GM12878 (cell line): ENCODE measurements around the gene MTR. TPM values are rescaled to one million over a fixed set of nuclear protein-coding genes. Genes with fewer than 3 reads are reported as not detected.

ENCODE experiments used
- ATAC-seq: fragments of 200-7000 bp; cut with Tn5 transposase; 3 replicates; pipeline ENCODE4 v1.9.1; 2020; ENCODE audit warnings: mild to moderate bottlenecking, moderate library complexity
- BruUV-seq: library from RNA; stranded (reverse); fragments of 400-500 nt; replicated peaks from 2 replicates; lab custom pipeline; 2021; lab: Mats Ljungman, UMichigan
- CTCF ChIA-PET: fragments of 300-600 bp; sonication (Branson Sonifier 250); formaldehyde crosslinking; extraction: SDS; loops from one replicate; lab custom pipeline; 2021; ENCODE audit warnings: inconsistent platforms; lab: Yijun Ruan, JAX
- POLR2A ChIA-PET: fragments of 350-600 bp; formaldehyde crosslinking; extraction: SDS; loops from one replicate; lab custom pipeline; 2021; ENCODE audit warnings: inconsistent platforms; lab: Charles Lee
- RAD21 ChIA-PET: fragments of 300-600 bp; sonication (Branson Sonifier 250); formaldehyde crosslinking; loops from one replicate; lab custom pipeline; 2023; ENCODE audit warnings: antibody characterized with exemption; ENCODE audit not compliant: unreplicated experiment; lab: Charles Lee
- SMC1A ChIA-PET: fragments of 300-600 bp; sonication (Branson Sonifier 250); formaldehyde crosslinking; loops from one replicate; lab custom pipeline; 2023; ENCODE audit not compliant: unreplicated experiment, uncharacterized antibody; lab: Charles Lee
- DNase-seq: peaks from one replicate; pipeline ENCODE4 v3.0.0-alpha.2; 2011; ENCODE audit warnings: low read depth, low spot score
- FAIRE-seq: peaks from 3 replicates; lab custom pipeline; 2011; peaks lifted over from hg19 to GRCh38; lab: Jason Lieb, UNC
- H2AFZ ChIP-seq: 2 replicates; pipeline ENCODE4 v1.6.0; 2011; ENCODE audit warnings: low read depth, low read length, control low read depth; ENCODE audit not compliant: control insufficient read depth
- H3K27ac ChIP-seq: 2 replicates; pipeline ENCODE4 v1.5.1; 2011; ENCODE audit warnings: control low read depth; ENCODE audit not compliant: control insufficient read depth, insufficient read depth
- H3K27me3 ChIP-seq, 2 experiments: replicated peaks in 1 of 2; 2 replicates each; pipeline versions ENCODE4 v1.6.0 to v1.6.1; 2011; ENCODE audit warnings: low read length in 1 of 2; ENCODE audit not compliant: control insufficient read depth in 2 of 2, insufficient read depth in 2 of 2
- H3K36me3 ChIP-seq, 2 experiments: 2 replicates each; pipeline ENCODE4 v1.5.1; 2011; ENCODE audit warnings: low read length in 1 of 2; ENCODE audit not compliant: control insufficient read depth in 2 of 2, insufficient read depth in 2 of 2
- H3K4me1 ChIP-seq: 2 replicates; pipeline ENCODE4 v1.6.1; 2011; ENCODE audit warnings: mild to moderate bottlenecking, low read length, moderate library complexity, mixed read lengths; ENCODE audit not compliant: control insufficient read depth, insufficient read depth
- H3K4me2 ChIP-seq: 2 replicates; pipeline ENCODE4 v1.6.0; 2011; ENCODE audit warnings: control low read depth; ENCODE audit not compliant: control insufficient read depth, insufficient read depth
- H3K4me3 ChIP-seq: fragments of 200-600 bp; sonication (generic); 2 replicates; pipeline ENCODE4 v1.5.1; 2016
- H3K79me2 ChIP-seq: 2 replicates; pipeline ENCODE4 v1.6.0; 2011; ENCODE audit warnings: low read length; ENCODE audit not compliant: control insufficient read depth, insufficient read depth
- H3K9ac ChIP-seq: 2 replicates; pipeline ENCODE4 v1.8.0; 2011; ENCODE audit warnings: low read length, control low read depth, mixed read lengths; ENCODE audit not compliant: control insufficient read depth, insufficient read depth
- H3K9me3 ChIP-seq: replicated peaks from 3 replicates; pipeline ENCODE4 v1.5.1; 2011; ENCODE audit warnings: mild to moderate bottlenecking, low read length; ENCODE audit not compliant: control insufficient read depth, insufficient read depth
- H4K20me1 ChIP-seq: 2 replicates; pipeline ENCODE4 v1.6.0; 2011; ENCODE audit not compliant: control insufficient read depth, insufficient read depth
- EZH2 ChIP-seq: IDR thresholded peaks from 2 replicates; pipeline ENCODE4 v1.6.1; 2012; ENCODE audit warnings: low read depth, mild to moderate bottlenecking, control low read depth, inconsistent platforms, low read length, borderline replicate concordance; ENCODE audit not compliant: control insufficient read depth
- FOS ChIP-seq: IDR thresholded peaks from 3 replicates; pipeline ENCODE4 v1.6.1; 2011; ENCODE audit warnings: borderline replicate concordance; ENCODE audit not compliant: insufficient read length; ENCODE audit errors: extremely low read depth
- IKZF1 ChIP-seq: fragments of 450-650 bp; conservative IDR thresholded peaks from 2 replicates; pipeline ENCODE4 v1.6.1; 2017; ENCODE audit warnings: antibody characterized with exemption, mild to moderate bottlenecking
- KLF5 ChIP-seq: fragments of 450-650 bp; IDR thresholded peaks from 2 replicates; pipeline ENCODE4 v1.6.1; 2014; ENCODE audit warnings: mild to moderate bottlenecking; ENCODE audit not compliant: partially characterized antibody
- RFX5 ChIP-seq: IDR thresholded peaks from 2 replicates; pipeline ENCODE4 v1.6.1; 2011; ENCODE audit warnings: low read depth, low read length, improper control_type of control experiment
- in situ Hi-C: fragments of 300-500 bp; cut with MboI; formaldehyde crosslinking; loops from 9 replicates; pipeline ENCODE4 v1.14.3; 2018; ENCODE audit warnings: mixed read lengths
- intact Hi-C: fragments of 100-400 bp; cut with micrococcal nuclease; formaldehyde crosslinking; loops from one replicate; pipeline ENCODE4 v1.14.2; 2022; ENCODE audit not compliant: unreplicated experiment
- polyA plus RNA-seq, 11 experiments: library from polyadenylated mRNA; depleted of rRNA in 4 of 11; unstranded in 6 of 11; stranded (reverse) in 5 of 11; fragments of >200 nt; fragmentation: Nextera tagmentation in 4 of 11; fragmentation: Illumina TruSeq in 1 of 11; extraction: Ambion mirVana in 4 of 11; extraction: Trizol in 1 of 11; gene quantifications; 1 replicate in 1 of 11; 2 replicates in 10 of 11; pipeline versions ENCODE4 v1.2.1 to v1.2.3, GENCODE V29; 2011 to 2016; ENCODE audit warnings: inconsistent platforms in 2 of 11, missing spikeins in 2 of 11, low read depth in 1 of 11
- total RNA-seq, 4 experiments: library from RNA; depleted of rRNA in 3 of 4; stranded (reverse); fragments of >200 nt in 3 of 4; fragmentation: Illumina TruSeq in 1 of 4; extraction: Trizol in 1 of 4; gene quantifications; 2 replicates each; pipeline versions ENCODE4 v1.2.1 to v1.2.3, GENCODE V29; 2013 to 2021
- TF ChIP-seq, protein P1 (sequence below): fragments of 450-650 bp; IDR thresholded peaks from 2 replicates; pipeline ENCODE4 v1.6.1; 2017; ENCODE audit warnings: antibody characterized with exemption, mild to moderate bottlenecking, moderate library complexity
- TF ChIP-seq, protein P2 (sequence below): fragments of 450-650 bp; IDR thresholded peaks from 2 replicates; pipeline ENCODE4 v1.6.1; 2018; ENCODE audit warnings: mild to moderate bottlenecking, low read depth, moderate library complexity; ENCODE audit not compliant: partially characterized antibody

The MTR gene
- total and polyA plus RNA-seq, 10 of the 15 experiments (the other 5 are each of a cell fraction or from before 2014, with no cell fraction given): 2.4 to 38.7 (median 16.5) TPM

DNA sequence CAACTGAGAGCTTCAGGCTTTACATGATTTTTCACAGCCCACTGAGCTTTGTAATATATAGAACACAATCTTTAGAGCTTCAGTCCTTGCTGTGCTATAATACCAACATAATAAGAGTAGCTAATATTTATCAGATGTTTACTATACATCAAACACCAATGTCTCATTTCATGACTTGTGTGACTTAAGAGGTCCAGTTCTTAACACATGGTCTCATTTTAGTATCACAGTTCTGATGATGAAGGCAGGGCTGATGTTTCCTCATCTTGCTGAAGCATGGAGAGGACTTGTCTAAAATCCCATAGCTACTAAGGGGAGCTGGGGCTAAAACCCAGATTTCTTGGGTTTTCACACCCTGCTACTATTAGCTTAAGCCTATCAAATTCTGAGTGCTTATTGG lies 5.5 kb downstream of the MTR start:
- SMC1A ChIA-PET: interaction anchor here (0.8 to 2.1 kb wide), 5 partner anchors 13 to 212 kb away, joined by 3 to 10 read pairs (median 3); no protein-coding TSS in a partner anchor
- no TSS peak for BruUV-seq
- TF ChIP-seq KLF5 (no peak), RFX5 (no peak), EZH2 (no peak), FOS (no peak), IKZF1 (no peak)
- TF ChIP-seq, protein P1, sequence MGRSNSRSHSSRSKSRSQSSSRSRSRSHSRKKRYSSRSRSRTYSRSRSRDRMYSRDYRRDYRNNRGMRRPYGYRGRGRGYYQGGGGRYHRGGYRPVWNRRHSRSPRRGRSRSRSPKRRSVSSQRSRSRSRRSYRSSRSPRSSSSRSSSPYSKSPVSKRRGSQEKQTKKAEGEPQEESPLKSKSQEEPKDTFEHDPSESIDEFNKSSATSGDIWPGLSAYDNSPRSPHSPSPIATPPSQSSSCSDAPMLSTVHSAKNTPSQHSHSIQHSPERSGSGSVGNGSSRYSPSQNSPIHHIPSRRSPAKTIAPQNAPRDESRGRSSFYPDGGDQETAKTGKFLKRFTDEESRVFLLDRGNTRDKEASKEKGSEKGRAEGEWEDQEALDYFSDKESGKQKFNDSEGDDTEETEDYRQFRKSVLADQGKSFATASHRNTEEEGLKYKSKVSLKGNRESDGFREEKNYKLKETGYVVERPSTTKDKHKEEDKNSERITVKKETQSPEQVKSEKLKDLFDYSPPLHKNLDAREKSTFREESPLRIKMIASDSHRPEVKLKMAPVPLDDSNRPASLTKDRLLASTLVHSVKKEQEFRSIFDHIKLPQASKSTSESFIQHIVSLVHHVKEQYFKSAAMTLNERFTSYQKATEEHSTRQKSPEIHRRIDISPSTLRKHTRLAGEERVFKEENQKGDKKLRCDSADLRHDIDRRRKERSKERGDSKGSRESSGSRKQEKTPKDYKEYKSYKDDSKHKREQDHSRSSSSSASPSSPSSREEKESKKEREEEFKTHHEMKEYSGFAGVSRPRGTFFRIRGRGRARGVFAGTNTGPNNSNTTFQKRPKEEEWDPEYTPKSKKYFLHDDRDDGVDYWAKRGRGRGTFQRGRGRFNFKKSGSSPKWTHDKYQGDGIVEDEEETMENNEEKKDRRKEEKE: no peak
- TF ChIP-seq, protein P2, sequence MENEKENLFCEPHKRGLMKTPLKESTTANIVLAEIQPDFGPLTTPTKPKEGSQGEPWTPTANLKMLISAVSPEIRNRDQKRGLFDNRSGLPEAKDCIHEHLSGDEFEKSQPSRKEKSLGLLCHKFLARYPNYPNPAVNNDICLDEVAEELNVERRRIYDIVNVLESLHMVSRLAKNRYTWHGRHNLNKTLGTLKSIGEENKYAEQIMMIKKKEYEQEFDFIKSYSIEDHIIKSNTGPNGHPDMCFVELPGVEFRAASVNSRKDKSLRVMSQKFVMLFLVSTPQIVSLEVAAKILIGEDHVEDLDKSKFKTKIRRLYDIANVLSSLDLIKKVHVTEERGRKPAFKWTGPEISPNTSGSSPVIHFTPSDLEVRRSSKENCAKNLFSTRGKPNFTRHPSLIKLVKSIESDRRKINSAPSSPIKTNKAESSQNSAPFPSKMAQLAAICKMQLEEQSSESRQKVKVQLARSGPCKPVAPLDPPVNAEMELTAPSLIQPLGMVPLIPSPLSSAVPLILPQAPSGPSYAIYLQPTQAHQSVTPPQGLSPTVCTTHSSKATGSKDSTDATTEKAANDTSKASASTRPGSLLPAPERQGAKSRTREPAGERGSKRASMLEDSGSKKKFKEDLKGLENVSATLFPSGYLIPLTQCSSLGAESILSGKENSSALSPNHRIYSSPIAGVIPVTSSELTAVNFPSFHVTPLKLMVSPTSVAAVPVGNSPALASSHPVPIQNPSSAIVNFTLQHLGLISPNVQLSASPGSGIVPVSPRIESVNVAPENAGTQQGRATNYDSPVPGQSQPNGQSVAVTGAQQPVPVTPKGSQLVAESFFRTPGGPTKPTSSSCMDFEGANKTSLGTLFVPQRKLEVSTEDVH: no peak
- TF ChIP-seq, all 136 proteins: peak for 0
- Histone ChIP-seq H3K4me1 (peaks cover 7% of the 10 kb centered on the region), H3K9me3 (no peaks in the 10 kb centered on the region), H3K36me3 (peaks cover 0 to 10% of the 10 kb centered on the region in 2 experiments; a peak in 2 of 4 replicates), H3K79me2 (peaks cover 67% of the 10 kb centered on the region), H3K4me3 (no peak overlapping the region), H2AFZ (no peak overlapping the region), H3K27me3 (no peaks in the 10 kb centered on the region), H4K20me1 (no peaks in the 10 kb centered on the region; the same call in 1 of the 2 replicates), H3K27ac (no peak overlapping the region), H3K9ac (no peak overlapping the region), H3K4me2 (peak overlapping the region; percentile 28)
- ATAC-seq (no peak), FAIRE-seq (no peak), DNase-seq (no peak)
- ChIA-PET POLR2A (interaction anchor here (1.2 kb wide), 1 partner anchor 12 kb away, joined by 3 read pairs; no protein-coding TSS in a partner anchor), RAD21 (no interaction called here), CTCF (interaction anchor here (0.6 to 2.0 kb wide), 7 partner anchors 12 to 515 kb away, joined by 3 to 9 read pairs (median 3); partner anchors contain the start of gene HEATR1)
- in situ Hi-C loops (no loop called here), intact Hi-C loops (no loop called here)
